Activated T-cell treated with anti-CD3 and anti-CD28 coated beads, Interleukin-2, amount 50 U/mL, for 24 hours (primary cell): ENCODE measurements around the gene RAD51B.

Source experiments
- DNase-seq: peaks from one replicate; pipeline ENCODE4 v3.0.0-alpha.2; 2020
- H3K27ac Mint-ChIP-seq: 2 replicates; pipeline ENCODE4 v1.8.0; 2020; ENCODE audit warnings: mild to moderate bottlenecking, mixed read lengths
- H3K27me3 Mint-ChIP-seq: 2 replicates; pipeline ENCODE4 v1.8.0; 2020; ENCODE audit warnings: mixed read lengths
- H3K36me3 Mint-ChIP-seq: 2 replicates; pipeline ENCODE4 v1.8.0; 2020; ENCODE audit warnings: low read depth, mixed read lengths
- H3K4me1 Mint-ChIP-seq: 2 replicates; pipeline ENCODE4 v1.8.0; 2020; ENCODE audit warnings: low read depth, mixed read lengths
- H3K4me3 Mint-ChIP-seq: 2 replicates; pipeline ENCODE4 v1.8.0; 2020; ENCODE audit warnings: mild to moderate bottlenecking, moderate library complexity, mixed read lengths
- H3K9me3 Mint-ChIP-seq: 2 replicates; pipeline ENCODE4 v1.8.0; 2020; ENCODE audit warnings: mixed read lengths

The RAD51B gene

GRCh38 chr14:68521961-68522509 is 702.5 kb downstream of the RAD51B start:
- Mint-ChIP-seq H3K27me3 (no peaks in the 10 kb centered on the region), H3K4me1 (peaks cover 18% of the 10 kb centered on the region), H3K9me3 (no peaks in the 10 kb centered on the region), H3K36me3 (no peaks in the 10 kb centered on the region), H3K27ac (no peak overlapping the region), H3K4me3 (no peak overlapping the region)
- no peak for DNase-seq

- Mint-ChIP-seq H3K27ac (no peak overlapping the region), H3K36me3 (no peaks in the 10 kb centered on the region), H3K4me3 (no peak overlapping the region), H3K27me3 (no peaks in the 10 kb centered on the region), H3K4me1 (peaks cover 15% of the 10 kb centered on the region), H3K9me3 (no peaks in the 10 kb centered on the region)
- no peak for DNase-seq
Observed at GRCh38 chr14:68522510-68523325, 703.1 kb downstream of the RAD51B start.

- Mint-ChIP-seq H3K27ac (no peak overlapping the region), H3K27me3 (no peaks in the 10 kb centered on the region), H3K4me3 (no peak overlapping the region), H3K36me3 (no peaks in the 10 kb centered on the region), H3K4me1 (peaks cover 11% of the 10 kb centered on the region), H3K9me3 (no peaks in the 10 kb centered on the region)
- DNase-seq = no peak
Observed at GRCh38 chr14:68523326-68523610, 703.7 kb downstream of the RAD51B start.

GRCh38 chr14:68523989-68524725 is 704.6 kb downstream of the RAD51B start:
- no peaks in the 10 kb centered on the region for H3K36me3 Mint-ChIP-seq
- H3K27ac Mint-ChIP-seq = no peak overlapping the region

GRCh38 chr14:68525516-68525915 is 705.9 kb downstream of the RAD51B start:
- no peaks in the 10 kb centered on the region for H3K27me3 Mint-ChIP-seq

More at GRCh38 chr14:68523989-68524725, 704.6 kb downstream of the RAD51B start:
- Mint-ChIP-seq H3K9me3 (peaks cover under 1% of the 10 kb centered on the region), H3K27me3 (no peaks in the 10 kb centered on the region), H3K4me1 (peaks cover 11% of the 10 kb centered on the region), H3K4me3 (no peak overlapping the region)
- no peak for DNase-seq

GRCh38 chr14:68526512-68527091 is 707.0 kb downstream of the RAD51B start:
- peaks cover 5% of the 10 kb centered on the region for H3K36me3 Mint-ChIP-seq
- H3K4me1 Mint-ChIP-seq = peaks cover 2% of the 10 kb centered on the region
- no peak overlapping the region for H3K27ac Mint-ChIP-seq
- H3K4me3 Mint-ChIP-seq = no peak overlapping the region
- DNase-seq = no peak
- H3K9me3 Mint-ChIP-seq = peaks cover 15% of the 10 kb centered on the region
- no peaks in the 10 kb centered on the region for H3K27me3 Mint-ChIP-seq

More at GRCh38 chr14:68525516-68525915, 705.9 kb downstream of the RAD51B start:
- no peak for DNase-seq
- H3K9me3 Mint-ChIP-seq = peaks cover 10% of the 10 kb centered on the region
- peaks cover 2% of the 10 kb centered on the region for H3K4me1 Mint-ChIP-seq
- H3K27ac Mint-ChIP-seq = no peak overlapping the region
- peaks cover 3% of the 10 kb centered on the region for H3K36me3 Mint-ChIP-seq
- H3K4me3 Mint-ChIP-seq = no peak overlapping the region

GRCh38 chr14:68527329-68527851 is 707.8 kb downstream of the RAD51B start:
- no peak for DNase-seq
- peaks cover 7% of the 10 kb centered on the region for H3K36me3 Mint-ChIP-seq
- no peak overlapping the region for H3K27ac Mint-ChIP-seq
- H3K27me3 Mint-ChIP-seq = no peaks in the 10 kb centered on the region
- H3K4me1 Mint-ChIP-seq = peaks cover 2% of the 10 kb centered on the region
- H3K9me3 Mint-ChIP-seq = peaks cover 20% of the 10 kb centered on the region
- no peak overlapping the region for H3K4me3 Mint-ChIP-seq

GRCh38 chr14:68528040-68528687 is 708.6 kb downstream of the RAD51B start:
- no peaks in the 10 kb centered on the region for H3K27me3 Mint-ChIP-seq
- no peak overlapping the region for H3K4me3 Mint-ChIP-seq
- DNase-seq = no peak
- H3K27ac Mint-ChIP-seq = no peak overlapping the region
- peaks cover 20% of the 10 kb centered on the region for H3K9me3 Mint-ChIP-seq
- peaks cover 7% of the 10 kb centered on the region for H3K36me3 Mint-ChIP-seq
- H3K4me1 Mint-ChIP-seq = peaks cover 2% of the 10 kb centered on the region

- H3K4me3 Mint-ChIP-seq = no peak overlapping the region
- peaks cover 2% of the 10 kb centered on the region for H3K4me1 Mint-ChIP-seq
- H3K27ac Mint-ChIP-seq = no peak overlapping the region
- H3K27me3 Mint-ChIP-seq = no peaks in the 10 kb centered on the region
- DNase-seq = no peak
- H3K9me3 Mint-ChIP-seq = peaks cover 20% of the 10 kb centered on the region
- peaks cover 7% of the 10 kb centered on the region for H3K36me3 Mint-ChIP-seq
Observed at GRCh38 chr14:68530443-68530842, 710.9 kb downstream of the RAD51B start.

- Mint-ChIP-seq H3K4me1 (peaks cover 2% of the 10 kb centered on the region), H3K27ac (no peak overlapping the region), H3K27me3 (no peaks in the 10 kb centered on the region), H3K4me3 (no peak overlapping the region), H3K9me3 (peaks cover 20% of the 10 kb centered on the region), H3K36me3 (peaks cover 7% of the 10 kb centered on the region)
- DNase-seq = no peak
Observed at GRCh38 chr14:68532496-68532895, 712.9 kb downstream of the RAD51B start.

GRCh38 chr14:68534276-68534675 is 714.7 kb downstream of the RAD51B start:
- no peak for DNase-seq
- no peak overlapping the region for H3K4me3 Mint-ChIP-seq
- H3K27me3 Mint-ChIP-seq = no peaks in the 10 kb centered on the region
- no peak overlapping the region for H3K27ac Mint-ChIP-seq
- no peaks in the 10 kb centered on the region for H3K4me1 Mint-ChIP-seq
- peaks cover 18% of the 10 kb centered on the region for H3K9me3 Mint-ChIP-seq
- H3K36me3 Mint-ChIP-seq = peaks cover 7% of the 10 kb centered on the region

GRCh38 chr14:68535404-68536017 is 715.9 kb downstream of the RAD51B start:
- Mint-ChIP-seq H3K4me3 (no peak overlapping the region), H3K36me3 (peaks cover 4% of the 10 kb centered on the region), H3K4me1 (no peaks in the 10 kb centered on the region), H3K27me3 (no peaks in the 10 kb centered on the region), H3K9me3 (peaks cover 10% of the 10 kb centered on the region), H3K27ac (no peak overlapping the region)
- no peak for DNase-seq

GRCh38 chr14:68536018-68536410 is 716.4 kb downstream of the RAD51B start:
- no peaks in the 10 kb centered on the region for H3K27me3 Mint-ChIP-seq
- no peak for DNase-seq
- peaks cover 2% of the 10 kb centered on the region for H3K36me3 Mint-ChIP-seq
- no peak overlapping the region for H3K27ac Mint-ChIP-seq
- no peaks in the 10 kb centered on the region for H3K4me1 Mint-ChIP-seq
- no peak overlapping the region for H3K4me3 Mint-ChIP-seq
- H3K9me3 Mint-ChIP-seq = peaks cover 8% of the 10 kb centered on the region

- DNase-seq = no peak
- Mint-ChIP-seq H3K36me3 (no peaks in the 10 kb centered on the region), H3K27ac (no peak overlapping the region), H3K4me1 (no peaks in the 10 kb centered on the region), H3K4me3 (no peak overlapping the region), H3K9me3 (no peaks in the 10 kb centered on the region), H3K27me3 (no peaks in the 10 kb centered on the region)
Observed at GRCh38 chr14:68538639-68539038, 719.1 kb downstream of the RAD51B start.
